HEK293 (cell line): ENCODE data around the gene DPEP3.
A peak's percentile ranks its signal among the peaks of the same experiment; 100 is the strongest.

Experiments
- CTCF ChIA-PET: fragments of 350-600 bp; formaldehyde crosslinking; extraction: SDS; loops from one replicate; lab custom pipeline; 2021; ENCODE audit warnings: antibody characterized with exemption; lab: Yijun Ruan, JAX
- POLR2A ChIA-PET: fragments of 300-600 bp; formaldehyde crosslinking; extraction: SDS; loops from one replicate; lab custom pipeline; 2020; ENCODE audit warnings: antibody characterized with exemption, inconsistent platforms; lab: Yijun Ruan, JAX
- H3K27ac ChIP-seq: fragments of 200-500 bp; sonication (Bioruptor generic); 2 replicates; pipeline ENCODE4 v1.5.1; 2014; ENCODE audit warnings: low read depth, low read length, control low read depth, inconsistent platforms; ENCODE audit errors: extremely low read depth
- H3K36me3 ChIP-seq, 2 experiments: fragments of 200-500 bp in 1 of 2; sonication (Bioruptor generic) in 1 of 2; 1 replicate in 1 of 2; 2 replicates in 1 of 2; pipeline ENCODE4 v1.5.1; 2014 to 2017; ENCODE audit warnings: inconsistent platforms in 2 of 2, low read length in 2 of 2; ENCODE audit not compliant: control insufficient read depth in 2 of 2, insufficient read depth in 1 of 2
- H3K4me1 ChIP-seq: fragments of 200-500 bp; sonication (Bioruptor generic); 2 replicates; pipeline ENCODE4 v1.5.1; 2014; ENCODE audit warnings: mild to moderate bottlenecking, low read length, inconsistent platforms; ENCODE audit not compliant: control insufficient read depth, insufficient read depth
- H3K4me3 ChIP-seq: 2 replicates; pipeline ENCODE4 v1.5.1; 2011; ENCODE audit warnings: low read depth, mild to moderate bottlenecking, control low read depth, low read length, moderate library complexity
- H3K9me3 ChIP-seq: fragments of 200-500 bp; sonication (Bioruptor generic); 2 replicates; pipeline ENCODE4 v1.5.1; 2014; ENCODE audit warnings: low read depth, low read length, inconsistent platforms; ENCODE audit not compliant: control insufficient read depth, insufficient read depth
- BCL6B ChIP-seq: fragments of 450-650 bp; formaldehyde crosslinking; IDR thresholded peaks from 2 replicates; pipeline ENCODE4 v1.5.1; 2017; ENCODE audit warnings: missing biosample characterization, missing genetic modification characterization
- ZBTB11 ChIP-seq: fragments of 450-650 bp; formaldehyde crosslinking; conservative IDR thresholded peaks from 2 replicates; pipeline ENCODE4 v1.5.1; 2016; ENCODE audit warnings: low read depth, missing biosample characterization, missing genetic modification characterization
- ZNF132 ChIP-seq: fragments of 450-650 bp; formaldehyde crosslinking; IDR thresholded peaks from 2 replicates; pipeline ENCODE4 v1.5.1; 2017; ENCODE audit warnings: missing biosample characterization, missing genetic modification characterization, borderline replicate concordance
- ZNF133 ChIP-seq: fragments of 450-650 bp; formaldehyde crosslinking; IDR thresholded peaks from 2 replicates; pipeline ENCODE4 v1.5.1; 2016; ENCODE audit warnings: missing biosample characterization, missing genetic modification characterization
- ZNF148 ChIP-seq: fragments of 450-650 bp; formaldehyde crosslinking; IDR thresholded peaks from 2 replicates; pipeline ENCODE4 v1.5.0; 2017; ENCODE audit warnings: missing biosample characterization, missing genetic modification characterization, borderline replicate concordance
- ZNF155 ChIP-seq: fragments of 450-650 bp; formaldehyde crosslinking; IDR thresholded peaks from 2 replicates; pipeline ENCODE4 v1.5.1; 2016; ENCODE audit warnings: missing biosample characterization, missing genetic modification characterization
- ZNF202 ChIP-seq: fragments of 450-650 bp; formaldehyde crosslinking; IDR thresholded peaks from 2 replicates; pipeline ENCODE4 v1.5.1; 2016; ENCODE audit warnings: missing biosample characterization, missing genetic modification characterization, borderline replicate concordance
- ZNF23 ChIP-seq: fragments of 450-650 bp; formaldehyde crosslinking; IDR thresholded peaks from 2 replicates; pipeline ENCODE4 v1.5.1; 2016; ENCODE audit warnings: missing biosample characterization, missing genetic modification characterization, borderline replicate concordance
- ZNF280D ChIP-seq: fragments of 450-650 bp; formaldehyde crosslinking; IDR thresholded peaks from 2 replicates; pipeline ENCODE4 v1.5.1; 2016; ENCODE audit warnings: missing biosample characterization, missing genetic modification characterization
- ZNF354C ChIP-seq: fragments of 450-650 bp; formaldehyde crosslinking; IDR thresholded peaks from 2 replicates; pipeline ENCODE4 v1.5.1; 2016; ENCODE audit warnings: missing biosample characterization, missing genetic modification characterization, low read depth, borderline replicate concordance
- ZNF501 ChIP-seq: fragments of 450-650 bp; formaldehyde crosslinking; IDR thresholded peaks from 2 replicates; pipeline ENCODE4 v1.5.1; 2016; ENCODE audit warnings: missing biosample characterization, missing genetic modification characterization
- ZNF513 ChIP-seq: fragments of 450-650 bp; IDR thresholded peaks from 2 replicates; pipeline ENCODE4 v1.5.1; 2018; ENCODE audit warnings: missing biosample characterization, missing genetic modification characterization
- ZNF548 ChIP-seq: fragments of 450-650 bp; formaldehyde crosslinking; IDR thresholded peaks from 2 replicates; pipeline ENCODE4 v1.5.1; 2016; ENCODE audit warnings: missing biosample characterization, missing genetic modification characterization
- ZNF571 ChIP-seq: fragments of 450-650 bp; formaldehyde crosslinking; IDR thresholded peaks from 2 replicates; pipeline ENCODE4 v1.5.0; 2017; ENCODE audit warnings: missing biosample characterization, missing genetic modification characterization
- ZNF629 ChIP-seq: fragments of 450-650 bp; formaldehyde crosslinking; IDR thresholded peaks from 2 replicates; pipeline ENCODE4 v1.5.1; 2017; ENCODE audit warnings: missing biosample characterization, missing genetic modification characterization
- ZNF660 ChIP-seq: fragments of 450-650 bp; IDR thresholded peaks from 2 replicates; pipeline ENCODE4 v1.5.1; 2018; ENCODE audit warnings: missing biosample characterization, mild to moderate bottlenecking, missing genetic modification characterization
- ZNF747 ChIP-seq: fragments of 450-650 bp; formaldehyde crosslinking; IDR thresholded peaks from 2 replicates; pipeline ENCODE4 v1.5.1; 2016; ENCODE audit warnings: missing biosample characterization, missing genetic modification characterization

Gene DPEP3

GRCh38 chr16:67946966-67947558, 33.2 kb downstream of the DPEP3 start:
- no peak overlapping the region for H3K27ac ChIP-seq
- TF ChIP-seq ZNF155 (no peak), ZNF571 (tag by site-specific recombination) (no peak), ZNF23 (tag by site-specific recombination) (no peak), ZNF148 (tag by site-specific recombination) (no peak), ZNF513 (no peak), ZNF280D (no peak), ZNF747 (tag by site-specific recombination) (no peak)
- peaks cover 0 to 96% of the 10 kb centered on the region in 2 experiments; a peak in 2 of 3 replicates for H3K36me3 ChIP-seq
- no peaks in the 10 kb centered on the region for H3K4me1 ChIP-seq
- no peaks in the 10 kb centered on the region for H3K9me3 ChIP-seq
- ChIA-PET POLR2A (interaction anchor here (0.6 to 1.1 kb wide), 3 partner anchors 12 to 29 kb away, joined by 3 read pairs; no protein-coding TSS in a partner anchor), CTCF (no interaction called here)
- no peak overlapping the region for H3K4me3 ChIP-seq

GRCh38 chr16:67946128-67946569, 34.1 kb downstream of the DPEP3 start:
- no peak overlapping the region for H3K27ac ChIP-seq
- no peaks in the 10 kb centered on the region for H3K4me1 ChIP-seq
- TF ChIP-seq ZNF133, result peak; percentile 79
- TF ChIP-seq ZNF132 (tag by site-specific recombination), result no peak
- no peak for TF ChIP-seq ZNF202
- H3K36me3 ChIP-seq, result peaks cover 0 to 93% of the 10 kb centered on the region in 2 experiments; a peak in 2 of 3 replicates
- CTCF ChIA-PET, result no interaction called here
- H3K4me3 ChIP-seq, result no peak overlapping the region
- H3K9me3 ChIP-seq, result no peaks in the 10 kb centered on the region
- POLR2A ChIA-PET, result interaction anchor here (1.1 to 2.7 kb wide), 2 partner anchors 11 kb away, joined by 3 to 16 read pairs; no protein-coding TSS in a partner anchor

GRCh38 chr16:67945392-67945933, 34.8 kb downstream of the DPEP3 start:
- Histone ChIP-seq H3K4me3 (no peak overlapping the region), H3K9me3 (no peaks in the 10 kb centered on the region), H3K36me3 (peaks cover 0 to 86% of the 10 kb centered on the region in 2 experiments; a peak in 2 of 3 replicates), H3K27ac (no peak overlapping the region), H3K4me1 (no peaks in the 10 kb centered on the region)
- ChIA-PET CTCF (no interaction called here), POLR2A (interaction anchor here (2.7 kb wide), 1 partner anchor 10 kb away, joined by 16 read pairs; no protein-coding TSS in a partner anchor)
- no peak for TF ChIP-seq ZNF660
- no peak for TF ChIP-seq ZNF501 (tag by site-specific recombination)
- no peak for TF ChIP-seq ZNF629
- TF ChIP-seq ZBTB11 (tag by site-specific recombination), result no peak
- no peak for TF ChIP-seq BCL6B (tag by site-specific recombination)
- no peak for TF ChIP-seq ZNF747 (tag by site-specific recombination)
- TF ChIP-seq ZNF354C (tag by site-specific recombination), result no peak
- TF ChIP-seq ZNF548, result no peak
